HFFc6 (cell line): Measurements from ENCODE around the gene IFTAP. TPM values are rescaled to one million over a fixed set of nuclear protein-coding genes. Genes with fewer than 3 reads are reported as not detected.

Experiments used
- DNase-seq: peaks from one replicate; pipeline ENCODE4 v3.0.0-alpha.2; 2018
- H3K27ac Mint-ChIP-seq: 2 replicates; pipeline ENCODE4 v1.8.0; 2020; ENCODE audit warnings: mild to moderate bottlenecking, mixed read lengths
- H3K27me3 Mint-ChIP-seq: 2 replicates; pipeline ENCODE4 v1.8.0; 2021; ENCODE audit warnings: mild to moderate bottlenecking, moderate library complexity, mixed read lengths; ENCODE audit not compliant: insufficient read depth
- H3K36me3 Mint-ChIP-seq: 2 replicates; pipeline ENCODE4 v1.8.0; 2021; ENCODE audit warnings: low read depth, mixed read lengths
- H3K4me1 Mint-ChIP-seq: 2 replicates; pipeline ENCODE4 v1.8.0; 2020; ENCODE audit warnings: low read depth, mixed read lengths
- H3K4me3 Mint-ChIP-seq: 2 replicates; pipeline ENCODE4 v1.8.0; 2020; ENCODE audit warnings: mild to moderate bottlenecking, moderate library complexity, mixed read lengths
- H3K9me3 Mint-ChIP-seq: 2 replicates; pipeline ENCODE4 v1.8.0; 2020; ENCODE audit warnings: mild to moderate bottlenecking, mixed read lengths
- total RNA-seq, 6 experiments: library from RNA; stranded (reverse); fragmentation: NEBNext Ultra II Directional; extraction: Animal tissue kit (Norgen Biotek cat#: 25700); gene quantifications; 2 replicates in 1 of 6; 3 replicates in 5 of 6; pipeline ENCODE4 v1.2.3, GENCODE V29; 2021
- TF ChIP-seq, protein P1 (sequence below): fragments of 200-600 bp; sonication (generic); IDR thresholded peaks from 2 replicates; pipeline ENCODE4 v1.5.0; 2021; ENCODE audit warnings: antibody characterized with exemption, mild to moderate bottlenecking

Gene IFTAP
- total RNA-seq, 6 experiments from 2014 or later, result 14.3 to 22.2 (median 18.4) TPM

GRCh38 chr11:36600180-36600579, 5.9 kb downstream of the IFTAP start:
- no peak overlapping the region for H3K27ac Mint-ChIP-seq
- no peak for DNase-seq
- no peaks in the 10 kb centered on the region; the same call in 1 of the 2 replicates for H3K27me3 Mint-ChIP-seq
- H3K4me3 Mint-ChIP-seq, result no peak overlapping the region
- no peaks in the 10 kb centered on the region for H3K9me3 Mint-ChIP-seq
- H3K4me1 Mint-ChIP-seq, result peaks cover 5% of the 10 kb centered on the region; the same call in 1 of the 2 replicates
- TF ChIP-seq, protein P1, sequence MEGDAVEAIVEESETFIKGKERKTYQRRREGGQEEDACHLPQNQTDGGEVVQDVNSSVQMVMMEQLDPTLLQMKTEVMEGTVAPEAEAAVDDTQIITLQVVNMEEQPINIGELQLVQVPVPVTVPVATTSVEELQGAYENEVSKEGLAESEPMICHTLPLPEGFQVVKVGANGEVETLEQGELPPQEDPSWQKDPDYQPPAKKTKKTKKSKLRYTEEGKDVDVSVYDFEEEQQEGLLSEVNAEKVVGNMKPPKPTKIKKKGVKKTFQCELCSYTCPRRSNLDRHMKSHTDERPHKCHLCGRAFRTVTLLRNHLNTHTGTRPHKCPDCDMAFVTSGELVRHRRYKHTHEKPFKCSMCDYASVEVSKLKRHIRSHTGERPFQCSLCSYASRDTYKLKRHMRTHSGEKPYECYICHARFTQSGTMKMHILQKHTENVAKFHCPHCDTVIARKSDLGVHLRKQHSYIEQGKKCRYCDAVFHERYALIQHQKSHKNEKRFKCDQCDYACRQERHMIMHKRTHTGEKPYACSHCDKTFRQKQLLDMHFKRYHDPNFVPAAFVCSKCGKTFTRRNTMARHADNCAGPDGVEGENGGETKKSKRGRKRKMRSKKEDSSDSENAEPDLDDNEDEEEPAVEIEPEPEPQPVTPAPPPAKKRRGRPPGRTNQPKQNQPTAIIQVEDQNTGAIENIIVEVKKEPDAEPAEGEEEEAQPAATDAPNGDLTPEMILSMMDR, result no peak
- no peaks in the 10 kb centered on the region for H3K36me3 Mint-ChIP-seq

DNA sequence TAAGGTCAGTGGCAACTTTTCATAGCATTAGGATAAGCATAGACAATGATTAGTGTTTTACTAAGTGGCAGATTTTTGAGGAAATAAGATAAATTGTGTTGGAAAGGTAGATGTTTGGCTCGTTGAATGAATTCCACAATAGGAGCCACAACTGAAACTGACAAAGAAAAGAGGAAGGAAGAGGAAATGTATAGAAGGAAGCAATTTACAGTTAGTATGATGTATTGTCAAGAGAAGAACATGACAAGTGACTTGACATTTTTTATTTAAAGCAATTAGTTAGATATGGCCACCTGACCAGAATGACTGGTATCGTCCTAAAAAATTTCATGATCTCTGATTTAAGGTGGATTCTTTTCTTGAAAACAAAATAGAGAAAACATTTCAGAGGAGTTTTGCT, 6.9 kb downstream of the IFTAP start:
- Mint-ChIP-seq H3K27ac (no peak overlapping the region), H3K4me3 (no peak overlapping the region), H3K27me3 (no peaks in the 10 kb centered on the region; the same call in 1 of the 2 replicates), H3K9me3 (no peaks in the 10 kb centered on the region), H3K4me1 (no peaks in the 10 kb centered on the region), H3K36me3 (no peaks in the 10 kb centered on the region)
- TF ChIP-seq, protein P1, result no peak
- no peak for DNase-seq

GRCh38 chr11:36602135-36602534, 7.8 kb downstream of the IFTAP start:
- no peak overlapping the region for H3K27ac Mint-ChIP-seq
- no peaks in the 10 kb centered on the region for H3K4me1 Mint-ChIP-seq
- H3K27me3 Mint-ChIP-seq, result no peaks in the 10 kb centered on the region; the same call in 1 of the 2 replicates
- DNase-seq, result no peak
- H3K9me3 Mint-ChIP-seq, result no peaks in the 10 kb centered on the region
- H3K4me3 Mint-ChIP-seq, result no peak overlapping the region
- TF ChIP-seq, protein P1, result no peak
- H3K36me3 Mint-ChIP-seq, result no peaks in the 10 kb centered on the region

DNA sequence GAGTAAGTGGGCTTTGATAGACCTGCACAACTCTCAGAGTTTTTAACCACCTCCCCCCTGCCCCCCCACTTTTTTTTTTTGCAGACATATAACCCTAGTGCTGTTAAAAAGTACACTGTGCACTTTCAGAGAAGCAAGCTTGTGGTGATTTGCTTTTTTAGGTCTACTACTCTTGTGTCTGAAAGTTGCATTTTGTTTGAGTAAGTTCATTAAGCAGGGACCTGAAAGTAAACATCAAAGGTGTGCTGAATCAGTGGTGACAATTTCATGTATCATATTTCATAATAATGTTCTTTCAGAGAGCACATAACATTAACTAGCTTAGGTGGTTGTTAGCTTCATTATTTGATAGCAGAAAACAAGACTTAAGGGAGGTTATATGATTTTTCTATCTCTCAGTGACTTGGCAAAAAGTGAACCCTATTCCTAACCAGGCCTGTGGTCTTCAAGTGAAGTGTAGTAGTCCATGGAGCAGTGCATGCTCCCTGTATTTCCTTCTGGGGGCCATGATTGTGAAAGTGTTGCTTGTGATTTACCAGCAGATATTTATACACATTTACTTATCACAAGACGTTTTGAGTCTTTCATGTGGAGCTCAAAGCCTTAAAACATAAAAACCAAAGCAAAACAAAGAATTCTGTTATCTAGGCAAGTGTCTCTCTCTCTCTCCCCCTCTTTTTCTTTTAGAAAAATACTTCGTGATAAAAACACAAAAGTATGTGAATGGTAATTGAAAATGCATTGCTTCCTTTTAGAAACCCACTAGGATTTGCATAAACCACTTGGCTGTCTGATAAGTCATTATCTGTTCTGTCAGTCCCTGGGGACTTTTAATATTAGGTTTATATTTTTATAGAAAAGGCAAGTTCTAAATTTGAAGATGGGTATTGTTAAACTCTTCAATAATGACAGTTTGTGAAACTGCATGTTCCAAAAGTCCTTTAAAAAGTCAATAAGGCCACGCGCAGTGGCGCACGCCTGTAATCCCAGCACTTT, 11.2 kb downstream of the IFTAP start:
- no peaks in the 10 kb centered on the region for H3K4me1 Mint-ChIP-seq
- TF ChIP-seq, protein P1, result no peak
- no peaks in the 10 kb centered on the region; the same call in 1 of the 2 replicates for H3K27me3 Mint-ChIP-seq
- no peak overlapping the region for H3K27ac Mint-ChIP-seq
- no peaks in the 10 kb centered on the region for H3K36me3 Mint-ChIP-seq
- no peaks in the 10 kb centered on the region for H3K9me3 Mint-ChIP-seq
- DNase-seq, result no peak
- H3K4me3 Mint-ChIP-seq, result no peak overlapping the region

DNA sequence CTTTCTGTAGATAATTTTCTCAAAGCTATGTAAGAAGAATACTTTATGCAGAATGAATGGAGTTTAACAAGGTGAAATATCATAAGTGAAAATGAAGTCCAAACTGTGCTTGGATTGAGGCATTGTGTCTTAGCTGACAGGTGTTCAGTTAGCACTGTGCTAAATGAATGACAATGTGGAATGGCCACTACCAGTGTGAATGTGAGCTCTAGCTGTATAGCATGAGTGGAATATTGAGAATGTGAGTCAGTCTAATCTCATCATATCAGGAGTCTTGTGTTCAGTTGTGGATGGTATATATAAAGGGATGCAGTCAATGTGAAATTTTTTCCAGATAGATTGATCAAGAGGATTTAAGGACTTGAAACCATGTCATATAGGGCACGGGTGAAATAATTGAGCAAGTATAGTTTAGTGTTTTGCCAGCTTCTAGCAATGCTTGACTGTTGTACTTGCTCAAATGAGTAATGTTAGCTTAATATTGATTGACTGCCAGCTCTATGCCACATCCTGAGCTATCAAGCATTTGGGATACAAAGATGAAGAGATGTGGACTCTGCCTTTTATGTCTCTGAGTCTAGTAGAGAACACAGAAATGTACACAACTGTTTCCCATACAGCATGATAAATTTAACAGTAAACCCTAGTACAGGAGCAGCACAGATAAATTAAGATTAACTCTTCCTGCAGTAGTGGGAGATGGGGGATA, 14.3 kb downstream of the IFTAP start:
- Mint-ChIP-seq H3K4me3 (no peak overlapping the region), H3K27ac (no peak overlapping the region), H3K9me3 (no peaks in the 10 kb centered on the region), H3K4me1 (no peaks in the 10 kb centered on the region), H3K27me3 (no peaks in the 10 kb centered on the region), H3K36me3 (no peaks in the 10 kb centered on the region)
- no peak for DNase-seq
- TF ChIP-seq, protein P1, result no peak
